ENCODE data around the gene OR2AK2.

GRCh38 chr1:247936415-247936814 is 28.6 kb upstream of the OR2AK2 start:
- no peak for TF ChIP-seq CTCF (conservative IDR thresholded peaks at IDR 0.05; ENCODE audit: low read length)
- no peak for TF ChIP-seq EZH2phosphoT487 (IDR thresholded peaks at IDR 0.05; ENCODE audit: borderline replicate concordance)

All from Loucy (cell line).